Astrocyte of the spinal cord (primary cell): ENCODE measurements around the gene SPNS1.
"Not testable (repeated sequence)": the region's sequence is repeated elsewhere in the genome, so short reads cannot be mapped to it uniquely, and the experiment has no call there.

Source experiments
- DNase-seq: peaks from one replicate; pipeline ENCODE4 v3.0.0; 2011; ENCODE audit warnings: low read depth, low spot score
- H3K4me3 ChIP-seq: 2 replicates; pipeline ENCODE4 v1.5.1; 2011; ENCODE audit warnings: low read depth, mild to moderate bottlenecking, low read length, moderate library complexity
- CTCF ChIP-seq: IDR thresholded peaks from 2 replicates; pipeline ENCODE4 v1.5.1; 2012; ENCODE audit warnings: low read depth, mild to moderate bottlenecking, low read length, inconsistent platforms
- in situ Hi-C: cut with HindIII; loops from 2 replicates; pipeline ENCODE4 v1.10.0; 2017; ENCODE audit warnings: low sequenced_read_pairs

The SPNS1 gene

GRCh38 chr16:28999577-28999976 is 25.0 kb downstream of the SPNS1 start:
- in situ Hi-C loops: no loop called here

GRCh38 chr16:29000019-29000418 is 25.4 kb downstream of the SPNS1 start:
- TF ChIP-seq CTCF: no peak
- in situ Hi-C loops: no loop called here
- no peak for DNase-seq

More at GRCh38 chr16:28999577-28999976, 25.0 kb downstream of the SPNS1 start:
- H3K4me3 ChIP-seq: no peak overlapping the region
- DNase-seq: no peak
- no peak for TF ChIP-seq CTCF

GRCh38 chr16:29004496-29005139 is 30.0 kb downstream of the SPNS1 start:
- DNase-seq, in situ Hi-C loops, H3K4me3 ChIP-seq: not testable (repeated sequence)

More at GRCh38 chr16:29000019-29000418, 25.4 kb downstream of the SPNS1 start:
- no peak overlapping the region for H3K4me3 ChIP-seq

GRCh38 chr16:29007730-29008593 is 33.4 kb downstream of the SPNS1 start:
- no peak overlapping the region for H3K4me3 ChIP-seq
- TF ChIP-seq CTCF: no peak
- peak; percentile 53 for DNase-seq
- in situ Hi-C loops: no loop called here

GRCh38 chr16:29009050-29009837 is 34.7 kb downstream of the SPNS1 start:
- H3K4me3 ChIP-seq: no peak overlapping the region
- in situ Hi-C loops: no loop called here
- TF ChIP-seq CTCF: no peak
- DNase-seq: no peak

- no peak for DNase-seq
- no peak overlapping the region for H3K4me3 ChIP-seq
- in situ Hi-C loops: no loop called here
- TF ChIP-seq CTCF: no peak
Observed at GRCh38 chr16:29009838-29010166, 35.2 kb downstream of the SPNS1 start.
